Measurements from ENCODE around the gene MRPL34. TPM values are rescaled to one million over a fixed set of nuclear protein-coding genes. Genes with fewer than 3 reads are reported as not detected.
A peak's percentile ranks its signal among the peaks of the same experiment; 100 is the strongest.
"Not testable (repeated sequence)": the region's sequence is repeated elsewhere in the genome, so short reads cannot be mapped to it uniquely, and the experiment has no call there.

The MRPL34 gene
- total RNA-seq, 1 donor from 2014 or later: 80.7 TPM

- Mint-ChIP-seq H3K27ac (ENCODE audit: unreplicated experiment) (no peak overlapping the region), H3K27me3 (ENCODE audit: unreplicated experiment) (no peaks in the 10 kb centered on the region)
- no peak for TF ChIP-seq CTCF (IDR thresholded peaks at IDR 0.05; ENCODE audit: partially characterized antibody, unreplicated experiment)
Observed at GRCh38 chr19:17293605-17294004, 12.1 kb upstream of the MRPL34 start.

GRCh38 chr19:17294051-17294891, 11.4 kb upstream of the MRPL34 start:
- peaks cover 3% of the 10 kb centered on the region for H3K9me3 Mint-ChIP-seq (ENCODE audit: unreplicated experiment)
- no peak overlapping the region for H3K4me3 Mint-ChIP-seq (ENCODE audit: unreplicated experiment)
- H3K27me3 Mint-ChIP-seq (ENCODE audit: unreplicated experiment): no peaks in the 10 kb centered on the region
- H3K36me3 Mint-ChIP-seq (ENCODE audit: unreplicated experiment): no peaks in the 10 kb centered on the region
- H3K27ac Mint-ChIP-seq (ENCODE audit: unreplicated experiment): no peak overlapping the region
- peak; percentile 67 for DNase-seq
- no peaks in the 10 kb centered on the region for H3K4me1 Mint-ChIP-seq (ENCODE audit: low read depth, unreplicated experiment)
- TF ChIP-seq CTCF (IDR thresholded peaks at IDR 0.05; ENCODE audit: partially characterized antibody, unreplicated experiment): no peak

More at GRCh38 chr19:17293605-17294004, 12.1 kb upstream of the MRPL34 start:
- H3K4me1 Mint-ChIP-seq (ENCODE audit: low read depth, unreplicated experiment): no peaks in the 10 kb centered on the region
- H3K4me3 Mint-ChIP-seq (ENCODE audit: unreplicated experiment): no peak overlapping the region
- no peak for DNase-seq
- H3K9me3 Mint-ChIP-seq (ENCODE audit: unreplicated experiment): peaks cover 3% of the 10 kb centered on the region
- no peaks in the 10 kb centered on the region for H3K36me3 Mint-ChIP-seq (ENCODE audit: unreplicated experiment)

- H3K4me1 Mint-ChIP-seq (ENCODE audit: low read depth, unreplicated experiment); H3K27ac Mint-ChIP-seq (ENCODE audit: unreplicated experiment); H3K4me3 Mint-ChIP-seq (ENCODE audit: unreplicated experiment); H3K36me3 Mint-ChIP-seq (ENCODE audit: unreplicated experiment); H3K9me3 Mint-ChIP-seq (ENCODE audit: unreplicated experiment); DNase-seq; H3K27me3 Mint-ChIP-seq (ENCODE audit: unreplicated experiment): not testable (repeated sequence)
Observed at GRCh38 chr19:17295551-17295950, 10.1 kb upstream of the MRPL34 start.

GRCh38 chr19:17296273-17296672, 9.4 kb upstream of the MRPL34 start:
- H3K27ac Mint-ChIP-seq (ENCODE audit: unreplicated experiment): no peak overlapping the region
- no peaks in the 10 kb centered on the region for H3K36me3 Mint-ChIP-seq (ENCODE audit: unreplicated experiment)
- DNase-seq: no peak
- H3K9me3 Mint-ChIP-seq (ENCODE audit: unreplicated experiment): no peaks in the 10 kb centered on the region
- no peaks in the 10 kb centered on the region for H3K4me1 Mint-ChIP-seq (ENCODE audit: low read depth, unreplicated experiment)
- H3K27me3 Mint-ChIP-seq (ENCODE audit: unreplicated experiment): no peaks in the 10 kb centered on the region
- no peak overlapping the region for H3K4me3 Mint-ChIP-seq (ENCODE audit: unreplicated experiment)
- no peak for TF ChIP-seq CTCF (IDR thresholded peaks at IDR 0.05; ENCODE audit: partially characterized antibody, unreplicated experiment)

- Mint-ChIP-seq H3K4me3 (ENCODE audit: unreplicated experiment) (no peak overlapping the region), H3K36me3 (ENCODE audit: unreplicated experiment) (no peaks in the 10 kb centered on the region), H3K9me3 (ENCODE audit: unreplicated experiment) (no peaks in the 10 kb centered on the region), H3K27ac (ENCODE audit: unreplicated experiment) (no peak overlapping the region), H3K4me1 (ENCODE audit: low read depth, unreplicated experiment) (peaks cover 1% of the 10 kb centered on the region), H3K27me3 (ENCODE audit: unreplicated experiment) (no peaks in the 10 kb centered on the region)
- DNase-seq: no peak
- no peak for TF ChIP-seq CTCF (IDR thresholded peaks at IDR 0.05; ENCODE audit: partially characterized antibody, unreplicated experiment)
Observed at GRCh38 chr19:17296976-17297375, 8.7 kb upstream of the MRPL34 start.

Data from glutamatergic neuron (in vitro differentiated cells).